Type B pancreatic cell (in vitro differentiated cells): Measurements from ENCODE around the gene TCF21. TPM values are rescaled to one million over a fixed set of nuclear protein-coding genes. Genes with fewer than 3 reads are reported as not detected.

Experiments
- DNase-seq: peaks from one replicate; pipeline ENCODE4 v3.0.0; 2021; ENCODE audit warnings: mixed read lengths; ENCODE audit not compliant: unreplicated experiment; ENCODE audit errors: extremely low spot score
- H3K27ac Mint-ChIP-seq: 2 replicates; pipeline ENCODE4 v1.8.0; 2021; ENCODE audit warnings: mild to moderate bottlenecking, mixed read lengths
- H3K27me3 Mint-ChIP-seq: 2 replicates; pipeline ENCODE4 v1.8.0; 2021; ENCODE audit warnings: mixed read lengths
- H3K36me3 Mint-ChIP-seq: 2 replicates; pipeline ENCODE4 v1.8.0; 2021; ENCODE audit warnings: mixed read lengths
- H3K4me1 Mint-ChIP-seq: one replicate; pipeline ENCODE4 v1.8.0; 2021; ENCODE audit warnings: mixed read lengths; ENCODE audit not compliant: unreplicated experiment
- H3K4me3 Mint-ChIP-seq: 2 replicates; pipeline ENCODE4 v1.8.0; 2021; ENCODE audit warnings: mild to moderate bottlenecking, mixed read lengths
- H3K9me3 Mint-ChIP-seq: 2 replicates; pipeline ENCODE4 v1.8.0; 2021; ENCODE audit warnings: mixed read lengths
- CTCF ChIP-seq: fragments of 200-600 bp; sonication (generic); conservative IDR thresholded peaks from 2 replicates; pipeline ENCODE4 v1.5.0; 2021; ENCODE audit warnings: antibody characterized with exemption, mild to moderate bottlenecking
- total RNA-seq: library from RNA; stranded (reverse); gene quantifications from 2 replicates; pipeline ENCODE4 v1.2.1, GENCODE V29; 2021; ENCODE audit warnings: low replicate concordance

Gene TCF21
- total RNA-seq, 1 donor from 2014 or later = 1.3 TPM

GRCh38 chr6:133894369-133894768 lies 5.5 kb downstream of the TCF21 start:
- DNase-seq = no peak
- no peaks in the 10 kb centered on the region for H3K9me3 Mint-ChIP-seq
- no peak overlapping the region for H3K27ac Mint-ChIP-seq
- H3K36me3 Mint-ChIP-seq = no peaks in the 10 kb centered on the region
- no peak for TF ChIP-seq CTCF
- H3K4me1 Mint-ChIP-seq = peaks cover 33% of the 10 kb centered on the region
- no peak overlapping the region for H3K4me3 Mint-ChIP-seq
- H3K27me3 Mint-ChIP-seq = peaks cover 96% of the 10 kb centered on the region

GRCh38 chr6:133894795-133895358 lies 6.0 kb downstream of the TCF21 start:
- Mint-ChIP-seq H3K27me3 (peaks cover 92% of the 10 kb centered on the region), H3K4me1 (peaks cover 33% of the 10 kb centered on the region), H3K27ac (no peak overlapping the region), H3K4me3 (peak overlapping the region; percentile 11), H3K9me3 (no peaks in the 10 kb centered on the region), H3K36me3 (no peaks in the 10 kb centered on the region)
- DNase-seq = no peak
- TF ChIP-seq CTCF = no peak

GRCh38 chr6:133895573-133896343 lies 6.8 kb downstream of the TCF21 start:
- H3K36me3 Mint-ChIP-seq = no peaks in the 10 kb centered on the region
- peak overlapping the region; percentile 84 for H3K4me3 Mint-ChIP-seq
- TF ChIP-seq CTCF = no peak
- no peak for DNase-seq
- H3K27ac Mint-ChIP-seq = no peak overlapping the region
- H3K4me1 Mint-ChIP-seq = peaks cover 31% of the 10 kb centered on the region
- no peaks in the 10 kb centered on the region for H3K9me3 Mint-ChIP-seq
- H3K27me3 Mint-ChIP-seq = peaks cover 86% of the 10 kb centered on the region

GRCh38 chr6:133896344-133896721 lies 7.4 kb downstream of the TCF21 start:
- no peak for DNase-seq
- Mint-ChIP-seq H3K27ac (no peak overlapping the region), H3K4me3 (peak overlapping the region; percentile 84), H3K4me1 (peaks cover 26% of the 10 kb centered on the region), H3K27me3 (peaks cover 84% of the 10 kb centered on the region), H3K9me3 (no peaks in the 10 kb centered on the region), H3K36me3 (no peaks in the 10 kb centered on the region)
- TF ChIP-seq CTCF = no peak

- Mint-ChIP-seq H3K27ac (no peak overlapping the region), H3K4me1 (peaks cover 18% of the 10 kb centered on the region), H3K27me3 (peaks cover 67% of the 10 kb centered on the region), H3K36me3 (no peaks in the 10 kb centered on the region), H3K4me3 (no peak overlapping the region), H3K9me3 (no peaks in the 10 kb centered on the region)
- DNase-seq = no peak
- no peak for TF ChIP-seq CTCF
Observed at GRCh38 chr6:133898263-133898662, 9.3 kb downstream of the TCF21 start.
